ENCODE measurements around the gene CRIP3. TPM values are rescaled to one million over a fixed set of nuclear protein-coding genes. Genes with fewer than 3 reads are reported as not detected.

CRIP3 gene
- total and polyA plus RNA-seq, 9 donors = 0.80 to 2.6 (median 1.7) TPM

- no peak for DNase-seq
- Histone ChIP-seq H3K36me3 (no peaks in the 10 kb centered on the region), H3K27ac (no peak overlapping the region), H3K4me1 (ENCODE audit: insufficient read depth) (peaks cover 5% of the 10 kb centered on the region), H3K4me3 (no peak overlapping the region), H3K9me3 (no peaks in the 10 kb centered on the region), H3K27me3 (no peaks in the 10 kb centered on the region)
- intact Hi-C loops (cut with DNase I) = no loop called here
- no peak for TF ChIP-seq EP300 (IDR thresholded peaks at IDR 0.05)
- no peak for TF ChIP-seq CTCF (IDR thresholded peaks at IDR 0.05)
- no peak for TF ChIP-seq POLR2A (IDR thresholded peaks at IDR 0.05)
These were observed 36.7 kb downstream of the CRIP3 start for GRCh38 chr6:43271944-43272343.

- intact Hi-C loops (cut with DNase I) = no loop called here
- Histone ChIP-seq H3K36me3 (no peaks in the 10 kb centered on the region), H3K9me3 (no peaks in the 10 kb centered on the region), H3K27ac (no peak overlapping the region), H3K27me3 (no peaks in the 10 kb centered on the region), H3K4me3 (no peak overlapping the region), H3K4me1 (ENCODE audit: insufficient read depth) (peaks cover 5% of the 10 kb centered on the region)
- DNase-seq = no peak
- 89 to 92% (median 92%) methylated on average over 8 of the region's 8 CpGs for WGBS, 3 donors
- no peak for TF ChIP-seq EP300 (IDR thresholded peaks at IDR 0.05)
- TF ChIP-seq CTCF (IDR thresholded peaks at IDR 0.05) = no peak
- TF ChIP-seq POLR2A (IDR thresholded peaks at IDR 0.05) = no peak
These were observed 37.4 kb downstream of the CRIP3 start for GRCh38 chr6:43271103-43271815.

- H3K27me3 ChIP-seq = no peaks in the 10 kb centered on the region
- H3K27ac ChIP-seq = no peak overlapping the region
- no peaks in the 10 kb centered on the region for H3K9me3 ChIP-seq
- no peak for DNase-seq
- 3 to 6% (median 3%) methylated on average over 39 to 44 of the region's 44 CpGs for WGBS, 3 donors
- H3K4me1 ChIP-seq (ENCODE audit: insufficient read depth) = peaks cover 3% of the 10 kb centered on the region
- no peaks in the 10 kb centered on the region for H3K36me3 ChIP-seq
- intact Hi-C loops (cut with DNase I) = loop anchor here in 2 of 4 donors (10.0 kb wide), 2 partner anchors 225 to 235 kb away; no protein-coding TSS in a partner anchor
- TF ChIP-seq CTCF (IDR thresholded peaks at IDR 0.05) (no peak), POLR2A (IDR thresholded peaks at IDR 0.05) (no peak), EP300 (IDR thresholded peaks at IDR 0.05) (no peak)
- H3K4me3 ChIP-seq = peak overlapping the region; percentile 31
These were observed 39.2 kb downstream of the CRIP3 start for GRCh38 chr6:43269273-43270007.

- no peaks in the 10 kb centered on the region for H3K36me3 ChIP-seq
- DNase-seq = no peak
- WGBS, 3 donors = 66 to 68% (median 68%) methylated on average over 10 of the region's 10 CpGs
- H3K27ac ChIP-seq = no peak overlapping the region
- H3K4me1 ChIP-seq (ENCODE audit: insufficient read depth) = peaks cover 3% of the 10 kb centered on the region
- H3K9me3 ChIP-seq = no peaks in the 10 kb centered on the region
- no peaks in the 10 kb centered on the region for H3K27me3 ChIP-seq
- no peak overlapping the region for H3K4me3 ChIP-seq
- no peak for TF ChIP-seq EP300 (IDR thresholded peaks at IDR 0.05)
- no peak for TF ChIP-seq CTCF (IDR thresholded peaks at IDR 0.05)
- no peak for TF ChIP-seq POLR2A (IDR thresholded peaks at IDR 0.05)
- intact Hi-C loops (cut with DNase I) = loop anchor here in 2 of 4 donors (10.0 kb wide), 2 partner anchors 226 to 236 kb away; no protein-coding TSS in a partner anchor
These were observed 39.8 kb downstream of the CRIP3 start for GRCh38 chr6:43268782-43269272.
